ENCODE results near the gene CC2D1B.
"Not testable (repeated sequence)": the region's sequence is repeated elsewhere in the genome, so short reads cannot be mapped to it uniquely, and the experiment has no call there.

The CC2D1B gene, protein sequence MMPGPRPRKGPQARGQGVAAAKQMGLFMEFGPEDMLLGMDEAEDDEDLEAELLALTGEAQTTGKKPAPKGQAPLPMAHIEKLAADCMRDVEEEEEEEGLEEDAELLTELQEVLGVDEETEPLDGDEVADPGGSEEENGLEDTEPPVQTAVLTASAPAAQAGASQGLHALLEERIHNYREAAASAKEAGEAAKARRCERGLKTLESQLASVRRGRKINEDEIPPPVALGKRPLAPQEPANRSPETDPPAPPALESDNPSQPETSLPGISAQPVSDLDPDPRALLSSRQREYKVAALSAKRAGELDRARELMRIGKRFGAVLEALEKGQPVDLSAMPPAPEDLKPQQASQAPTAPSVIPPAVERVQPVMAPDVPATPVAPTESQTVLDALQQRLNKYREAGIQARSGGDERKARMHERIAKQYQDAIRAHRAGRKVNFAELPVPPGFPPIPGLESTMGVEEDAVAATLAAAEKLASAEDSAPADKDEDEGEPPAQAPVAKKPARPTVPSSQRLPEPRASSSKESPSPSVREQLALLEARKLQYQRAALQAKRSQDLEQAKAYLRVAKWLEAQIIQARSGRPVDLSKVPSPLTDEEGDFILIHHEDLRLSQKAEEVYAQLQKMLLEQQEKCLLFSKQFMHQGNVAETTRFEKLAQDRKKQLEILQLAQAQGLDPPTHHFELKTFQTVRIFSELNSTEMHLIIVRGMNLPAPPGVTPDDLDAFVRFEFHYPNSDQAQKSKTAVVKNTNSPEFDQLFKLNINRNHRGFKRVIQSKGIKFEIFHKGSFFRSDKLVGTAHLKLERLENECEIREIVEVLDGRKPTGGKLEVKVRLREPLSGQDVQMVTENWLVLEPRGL

DNA sequence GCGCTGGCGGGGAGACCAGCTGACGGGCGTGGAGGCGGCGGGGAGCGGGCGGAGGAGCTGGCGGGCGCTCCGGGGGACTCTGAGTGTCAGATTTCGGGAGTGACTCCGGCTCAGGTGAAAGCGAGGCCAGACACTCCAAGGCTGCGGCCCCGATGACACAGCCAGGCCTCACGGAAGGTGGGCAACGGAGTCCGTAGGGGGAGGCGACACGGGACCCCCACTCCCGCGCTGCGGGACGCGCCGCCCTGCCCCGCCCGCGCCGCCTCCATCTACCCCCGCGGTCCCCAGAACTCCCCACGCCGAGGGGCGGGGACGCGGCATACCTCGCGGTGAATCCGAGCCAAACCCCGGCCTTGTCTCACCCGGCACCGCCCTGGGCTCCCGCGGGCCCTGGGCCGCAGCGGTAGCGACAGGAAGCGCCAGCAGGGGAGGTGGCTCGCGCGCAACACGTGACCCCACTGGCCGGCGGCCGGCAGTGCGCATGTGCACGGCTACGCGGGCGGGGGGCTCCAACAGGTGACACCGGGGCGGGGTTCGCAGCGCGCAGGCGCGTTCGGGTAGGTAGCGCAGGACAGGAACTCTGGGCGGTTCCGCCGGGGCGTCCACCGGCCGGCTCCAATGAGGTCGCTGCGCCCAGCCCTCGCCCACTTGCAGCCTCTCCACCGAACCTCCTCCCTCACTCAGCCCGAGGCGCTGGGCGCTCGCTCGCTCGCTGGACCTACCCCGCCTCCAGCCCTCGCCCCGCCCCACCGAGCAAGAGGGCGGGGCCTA is at the start of gene CC2D1B:
CC2D1B (minus strand) TSS at position 460 of the 771 bp plus-strand sequence. CDS start 1,585 bp downstream, outside the sequence.
- DNase-seq, result peak; percentile 100

DNA sequence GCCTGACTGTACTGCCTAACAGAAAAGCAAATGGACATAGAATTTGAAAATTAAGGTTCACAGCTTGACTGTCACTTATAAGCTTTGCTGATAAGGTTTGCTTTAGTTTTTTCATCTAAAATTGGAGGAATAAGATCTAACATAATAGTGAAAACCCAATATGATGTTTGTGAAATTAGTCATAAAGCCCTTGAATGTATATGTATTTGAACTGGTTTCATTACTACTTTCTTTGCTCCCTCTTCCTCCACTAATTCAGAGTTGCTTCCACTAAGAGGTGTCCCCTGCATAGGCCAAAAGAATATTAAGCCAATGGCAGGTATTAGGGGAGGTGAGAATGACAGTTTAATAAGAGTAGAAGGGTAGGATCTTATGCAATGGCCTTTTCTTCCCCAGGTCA is 48.9 kb upstream of the CC2D1B start:
- no peak for DNase-seq

DNA sequence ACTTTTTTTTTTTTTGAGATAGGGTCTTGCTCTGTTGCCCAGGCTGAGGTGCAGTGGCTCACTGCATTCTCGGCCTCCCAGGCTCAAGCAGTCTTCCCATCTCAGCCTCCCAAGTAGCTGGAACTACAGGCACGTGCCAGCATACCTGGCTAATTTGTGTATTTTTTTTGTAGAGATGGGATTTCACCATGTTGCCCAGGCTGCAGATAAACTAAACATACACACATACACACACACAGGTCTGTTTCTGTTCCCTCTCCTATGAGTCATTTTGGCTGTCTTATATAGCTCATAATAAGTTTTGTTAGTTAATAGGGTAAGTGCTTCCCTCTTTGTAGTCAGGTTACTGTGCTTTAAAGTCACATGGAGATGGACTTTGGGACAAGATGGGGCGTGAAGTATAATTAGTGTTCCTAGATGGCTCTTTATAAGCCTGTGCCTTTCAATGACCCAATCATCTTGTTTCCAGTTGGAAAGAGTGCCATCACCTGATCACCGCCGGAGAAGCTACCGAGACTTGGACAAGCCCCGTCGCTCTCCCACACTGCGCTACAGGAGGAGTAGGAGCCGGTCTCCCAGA is 47.5 kb upstream of the CC2D1B start:
- DNase-seq, result no peak

DNA sequence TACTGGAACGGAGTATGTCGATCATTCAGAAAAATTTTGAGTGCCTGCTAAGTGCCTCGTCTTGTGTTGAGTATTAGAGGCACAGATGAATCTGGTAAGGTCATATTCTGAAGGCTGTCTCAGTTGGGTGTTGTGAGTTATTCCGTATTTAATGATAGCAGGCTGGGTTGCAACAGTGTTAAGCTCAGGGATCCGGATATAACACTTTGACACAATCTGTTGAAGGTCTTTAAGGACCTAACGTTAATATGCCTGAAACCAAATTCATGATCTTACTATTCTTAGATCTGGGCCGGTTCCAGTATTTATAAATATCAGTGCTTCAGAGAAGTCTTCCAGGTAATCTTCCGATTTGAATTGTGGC is 39.0 kb upstream of the CC2D1B start:
- no peak for DNase-seq

DNA sequence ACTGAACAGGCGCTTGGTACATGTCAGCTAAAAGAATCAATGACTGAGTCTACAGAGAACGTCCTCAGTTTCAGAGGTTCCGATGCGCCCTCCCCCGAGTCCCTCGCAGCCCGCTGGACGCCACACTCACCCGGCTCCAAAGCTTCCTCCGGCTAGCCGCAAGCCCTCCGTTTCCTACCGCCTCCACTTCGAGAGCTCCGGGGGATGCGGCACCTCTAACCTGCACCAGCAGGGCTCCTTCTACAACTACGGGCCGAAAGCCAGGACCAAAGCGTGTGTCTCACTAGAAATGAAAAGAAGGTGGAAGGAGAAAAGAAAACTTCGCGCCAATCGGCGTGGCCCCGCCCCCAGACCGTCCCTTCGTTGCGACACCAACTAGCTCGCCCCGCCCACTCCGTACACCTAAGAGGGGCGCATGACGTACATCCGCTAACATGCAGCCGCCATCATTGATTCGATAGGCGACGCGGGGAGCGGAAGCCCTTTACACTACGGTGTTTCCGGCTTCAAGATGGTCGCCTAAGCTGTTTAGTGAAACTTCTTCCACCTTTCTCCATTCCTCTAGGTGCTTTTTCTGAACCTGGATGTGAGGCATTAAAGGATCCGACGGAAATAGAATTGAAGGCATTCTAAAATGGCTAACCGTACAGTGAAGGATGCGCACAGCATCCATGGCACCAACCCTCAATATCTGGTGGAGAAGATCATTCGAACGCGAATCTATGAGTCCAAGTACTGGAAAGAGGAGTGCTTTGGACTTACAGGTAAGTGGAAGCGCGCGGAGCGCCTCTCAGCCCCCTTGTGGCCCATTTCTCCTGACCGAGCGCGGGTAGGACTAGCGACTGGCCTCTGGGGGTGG is 38.3 kb upstream of the CC2D1B start, which contains the start of the genes ORC1 and PRPF38A:
ORC1 (minus strand) TSS at position 308 of the 859 bp plus-strand sequence. CDS start 2,200 bp downstream, outside the sequence.
PRPF38A (plus strand) TSS at position 487 of the 859 bp plus-strand sequence; CDS start at position 635, 148 bp downstream.
- DNase-seq, result peak; percentile 92

DNA sequence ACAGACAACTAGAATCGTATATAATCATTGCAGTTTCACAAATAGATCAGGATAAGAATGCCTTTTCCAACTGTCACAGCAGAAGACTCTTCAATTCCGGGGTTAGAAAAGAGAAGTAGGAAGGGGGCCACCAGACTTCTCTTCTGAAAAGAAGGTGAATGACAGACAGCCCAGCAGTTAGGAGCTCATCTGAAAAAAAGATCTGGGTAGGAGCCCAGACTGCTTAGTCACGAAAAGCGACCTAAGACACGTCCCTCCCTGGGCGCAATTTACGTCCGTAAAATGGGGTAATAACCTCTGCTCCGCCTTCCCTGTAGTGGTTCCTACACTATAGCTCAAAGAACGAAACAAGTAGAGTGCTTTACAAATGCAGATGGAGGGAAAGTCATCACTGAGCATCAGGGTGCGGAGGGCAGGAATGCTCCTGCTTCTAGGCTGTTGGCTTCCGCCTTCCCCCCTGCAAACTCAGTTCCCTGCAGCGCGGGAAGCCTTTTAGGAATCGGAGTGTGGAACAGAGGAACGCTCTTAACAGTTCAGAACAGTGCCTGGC is 37.6 kb upstream of the CC2D1B start:
- peak; percentile 52 for DNase-seq

DNA sequence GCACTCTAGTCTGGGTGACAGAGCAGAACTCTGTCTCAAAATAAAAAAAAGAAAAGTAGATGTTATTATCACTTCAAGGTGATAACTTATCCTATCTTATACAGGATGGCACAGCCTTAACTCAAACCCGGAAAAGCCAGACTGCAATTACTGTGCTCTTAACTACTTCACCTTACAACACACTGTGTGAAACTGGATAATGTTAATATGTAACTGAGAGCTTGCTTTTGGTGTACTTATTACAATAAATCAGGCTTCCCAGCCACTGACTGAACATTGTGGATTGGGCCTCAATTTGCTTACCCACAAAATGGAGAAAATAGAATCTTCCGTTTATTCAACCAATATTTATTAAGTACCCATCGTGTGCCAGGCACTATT is 36.8 kb upstream of the CC2D1B start:
- no peak for DNase-seq

DNA sequence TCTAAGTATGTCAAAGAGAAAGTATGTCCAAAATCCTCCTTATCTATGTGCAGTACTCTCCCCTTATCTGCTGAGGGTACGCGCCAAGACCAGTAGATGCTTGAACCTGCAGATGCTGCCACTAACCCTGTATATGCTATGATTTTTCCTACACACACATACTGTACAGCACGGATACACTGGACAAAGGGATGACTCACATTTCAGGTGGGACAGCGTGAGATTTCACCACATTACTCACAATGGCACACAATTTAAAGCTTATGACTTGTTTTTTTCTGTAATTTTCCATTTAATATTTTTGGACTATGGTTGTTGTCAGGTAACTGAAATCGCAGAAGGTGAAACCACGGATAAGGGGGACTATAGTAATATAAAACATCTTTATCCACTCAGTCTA is 34.1 kb upstream of the CC2D1B start:
- no peak for DNase-seq

DNA sequence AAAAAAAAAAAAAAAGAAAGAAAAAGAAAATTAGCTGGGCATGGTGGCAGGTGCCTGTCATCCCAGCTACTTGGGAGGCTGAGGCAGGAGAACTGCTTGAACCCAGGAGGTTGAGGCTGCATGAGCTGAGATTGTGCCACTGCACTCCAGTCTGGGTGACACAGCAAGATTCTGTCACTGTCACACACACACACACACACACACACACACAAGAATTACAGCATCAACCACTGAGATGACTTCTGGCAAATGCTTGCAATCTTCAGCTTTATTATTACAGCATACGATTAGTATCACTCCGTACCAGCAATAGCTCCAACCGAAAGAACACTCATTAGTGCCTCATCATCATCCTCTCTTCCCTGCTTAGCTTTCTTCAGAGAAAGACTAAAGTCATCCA is 33.6 kb upstream of the CC2D1B start:
- no peak for DNase-seq

DNA sequence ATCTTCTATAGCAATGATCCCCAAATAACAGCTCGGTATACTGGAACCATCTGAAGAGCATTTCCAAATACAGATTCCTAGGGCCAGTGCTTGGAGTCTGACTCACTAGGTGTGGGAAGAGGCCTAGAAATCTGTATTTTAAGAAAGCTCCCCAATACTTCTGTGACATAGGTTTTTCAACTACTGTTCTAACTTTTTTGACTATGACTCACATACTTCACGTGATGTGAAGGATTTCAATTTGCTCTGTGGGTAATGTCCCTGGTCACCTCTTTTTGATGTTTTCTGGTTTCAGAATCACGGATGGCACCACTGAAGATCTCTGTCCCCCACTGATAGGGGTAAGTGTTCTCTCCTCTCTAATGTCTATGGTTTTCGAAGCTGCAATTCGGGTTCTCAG is 27.2 kb upstream of the CC2D1B start:
- no peak for DNase-seq

DNA sequence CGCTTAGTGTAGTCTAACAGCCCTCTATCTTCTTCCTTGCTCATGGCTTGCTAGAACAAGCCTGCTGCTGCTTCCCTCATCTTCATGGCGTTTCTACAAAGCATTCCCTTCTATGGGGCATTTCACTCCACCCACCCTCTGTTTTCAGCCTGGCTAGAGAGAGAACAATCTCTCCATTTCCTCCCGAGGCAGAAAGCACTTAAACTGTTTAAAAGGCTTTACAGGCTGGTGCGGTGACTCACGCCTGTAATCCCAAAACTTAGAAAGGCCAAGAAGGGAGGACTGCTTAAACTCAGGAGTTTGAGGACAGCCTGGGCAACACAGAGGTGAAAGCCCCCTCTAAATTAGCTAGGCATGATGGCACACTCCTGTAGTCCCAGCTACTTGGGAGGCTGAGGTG is 20.5 kb upstream of the CC2D1B start:
- no peak for DNase-seq

DNA sequence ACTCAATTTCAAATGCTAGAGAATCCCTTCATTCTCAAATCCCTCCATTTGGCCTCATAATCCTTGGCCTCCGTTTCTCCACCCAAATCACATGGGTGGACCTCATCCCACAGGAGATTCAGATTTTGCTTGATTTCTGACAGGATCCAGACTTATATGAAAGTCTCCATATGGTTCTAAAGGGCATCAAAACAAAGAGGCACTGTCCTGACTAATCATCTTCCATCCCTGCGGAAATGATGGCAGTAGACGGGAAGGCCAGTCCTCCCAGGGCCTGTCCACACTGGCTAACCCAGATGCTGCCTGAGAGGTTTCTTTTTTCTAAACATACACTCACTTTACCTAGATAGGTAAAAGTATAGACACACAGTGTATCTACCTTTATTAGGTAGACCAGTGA is 19.4 kb upstream of the CC2D1B start:
- no peak for DNase-seq

DNA sequence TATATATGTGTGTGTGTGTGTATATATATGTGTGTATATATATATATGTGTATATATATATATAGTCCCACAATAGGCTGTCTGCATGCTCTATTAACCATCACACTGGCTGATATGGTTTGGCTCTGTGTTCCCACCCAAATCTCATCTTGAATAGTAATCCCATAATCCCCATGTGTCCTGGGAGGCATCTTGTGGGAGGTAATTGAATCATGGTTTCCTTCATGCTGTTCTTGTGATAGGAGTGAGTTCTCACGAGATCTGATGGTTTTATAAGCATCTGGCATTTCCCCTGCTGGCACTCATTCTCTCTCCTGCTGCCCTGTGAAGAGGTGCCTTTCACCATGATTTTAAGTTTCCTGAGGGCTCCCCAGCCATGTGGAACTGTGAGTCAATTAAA is 3.8 kb upstream of the CC2D1B start:
- not testable (repeated sequence) for DNase-seq

DNA sequence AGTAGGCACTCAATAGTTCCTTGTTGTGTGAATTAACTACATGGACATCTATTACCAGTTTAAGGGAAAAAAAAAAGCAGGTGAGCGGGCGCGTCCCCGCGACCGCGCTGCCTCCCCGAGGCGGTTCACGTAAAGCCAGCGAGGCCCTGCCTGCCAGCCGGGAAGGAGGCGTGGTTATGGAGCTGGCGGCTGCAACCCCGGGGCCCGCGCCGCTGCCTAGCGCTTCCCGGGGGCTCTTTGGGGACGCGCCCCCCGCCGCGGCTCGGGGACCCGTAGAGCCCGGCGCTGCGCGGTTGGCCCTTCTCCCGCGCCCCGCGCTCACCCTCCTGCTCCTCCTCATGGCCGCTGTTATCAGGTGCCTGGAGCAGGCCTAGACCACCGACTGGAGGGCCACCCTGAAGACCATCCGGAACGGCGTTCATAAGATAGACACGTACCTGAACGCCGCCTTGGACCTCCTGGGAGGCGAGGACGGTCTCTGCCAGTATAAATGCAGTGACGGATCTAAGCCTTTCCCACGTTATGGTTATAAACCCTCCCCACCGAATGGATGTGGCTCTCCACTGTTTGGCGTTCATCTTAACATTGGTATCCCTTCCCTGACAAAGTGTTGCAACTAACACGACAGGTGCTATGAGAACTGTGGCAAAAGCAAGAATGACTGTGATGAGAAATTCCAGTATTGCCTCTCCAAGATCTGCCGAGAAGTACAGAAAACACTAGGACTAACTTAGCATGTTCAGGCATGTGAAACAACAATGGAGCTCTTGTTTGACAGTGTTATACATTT is 2.6 kb upstream of the CC2D1B start:
- DNase-seq, result no peak

DNA sequence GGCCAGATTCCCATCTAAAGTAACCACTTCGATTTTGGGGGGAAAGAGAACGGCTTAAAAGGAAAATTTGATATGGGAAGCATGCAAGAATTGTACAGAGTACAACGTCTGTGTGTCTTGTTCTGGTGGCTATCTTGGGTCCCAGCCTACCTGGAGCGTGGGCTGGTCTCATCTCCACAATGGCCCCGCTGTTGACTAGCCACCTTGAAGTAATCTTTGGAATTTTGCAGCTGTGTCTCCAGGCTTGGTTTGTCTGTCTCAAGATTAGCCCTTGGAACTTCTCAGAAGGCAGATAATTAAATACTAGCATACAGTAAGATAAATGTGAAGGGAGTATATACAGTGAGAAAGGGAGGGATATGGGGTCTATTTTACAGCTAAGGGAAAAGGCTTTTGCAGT is 1.3 kb upstream of the CC2D1B start:
- no peak for DNase-seq

DNA sequence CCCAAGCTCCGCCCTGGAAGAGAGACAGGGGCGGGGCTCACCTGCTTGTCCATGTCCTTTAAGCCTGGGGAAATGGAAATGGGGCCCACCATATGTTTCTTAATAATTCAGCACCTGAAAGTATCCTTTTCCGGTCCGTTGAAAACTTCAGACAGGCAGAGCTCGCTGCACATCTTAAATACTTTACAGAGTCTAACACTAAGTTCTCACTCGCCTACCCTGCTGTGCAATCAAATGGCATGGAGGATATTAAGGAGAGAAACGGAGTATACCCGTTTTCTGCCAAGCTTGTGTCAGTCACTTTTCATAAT is 467 bp upstream of the CC2D1B start:
- DNase-seq, result no peak

DNA sequence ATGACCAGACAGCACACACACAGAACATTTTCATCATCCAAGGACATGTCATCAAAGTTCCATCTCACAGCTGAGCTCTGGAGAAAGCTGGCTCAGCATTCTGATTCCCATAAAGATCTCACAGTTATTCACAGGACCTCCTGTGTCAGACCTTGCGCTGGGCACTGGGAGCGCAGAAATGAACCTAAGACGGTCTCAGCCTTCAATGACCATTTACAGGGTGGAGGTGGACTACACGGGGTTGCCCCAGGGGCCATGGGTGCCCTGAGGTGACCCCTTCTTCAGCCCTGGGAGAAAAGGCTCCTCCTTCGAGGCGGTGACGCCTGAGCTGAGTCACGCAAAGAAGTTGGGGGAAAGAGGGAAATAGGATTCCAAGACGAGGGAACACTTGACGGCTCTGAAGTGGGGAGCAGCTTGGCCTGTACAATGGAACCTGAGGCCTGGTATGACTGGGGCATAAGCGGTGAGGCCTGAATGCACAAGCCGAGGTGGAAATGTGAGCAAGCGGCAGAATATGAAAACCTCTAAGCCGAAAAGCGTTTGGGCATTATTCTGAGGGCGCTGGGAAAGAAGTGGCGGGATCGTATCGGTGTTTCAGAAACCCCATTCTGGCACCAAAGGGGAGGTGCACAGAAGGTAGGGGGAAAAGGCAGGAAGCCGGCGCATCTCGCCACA is 797 bp downstream of the CC2D1B start:
- DNase-seq, result no peak

DNA sequence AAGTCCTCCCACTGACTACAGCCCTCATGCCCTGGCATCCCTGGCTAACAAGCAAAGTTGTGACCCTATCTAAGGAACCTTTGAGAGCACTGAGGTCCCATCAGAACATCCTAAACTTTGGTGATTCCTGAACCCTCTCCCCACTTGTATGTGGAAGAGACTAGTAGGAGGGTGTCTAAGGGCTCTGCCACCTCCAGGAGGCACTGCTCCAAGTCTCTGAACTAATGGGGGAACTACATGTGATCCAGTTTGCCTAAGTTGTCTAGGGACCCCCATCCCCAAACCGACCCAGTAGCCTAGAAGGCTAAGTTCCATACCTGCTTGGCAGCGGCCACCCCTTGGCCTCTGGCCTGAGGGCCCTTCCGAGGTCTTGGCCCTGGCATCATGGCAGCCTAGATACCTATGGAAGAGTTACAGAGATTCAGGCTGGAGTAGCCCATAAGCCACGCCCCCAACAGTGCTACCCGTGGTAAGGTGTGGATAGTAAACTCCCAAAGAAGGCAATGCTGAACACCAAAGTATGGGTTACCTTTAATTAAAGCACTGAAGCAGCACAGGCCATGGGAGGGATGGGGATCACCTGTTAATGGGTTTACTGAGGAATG is 1.7 kb downstream of the CC2D1B start:
- no peak for DNase-seq

DNA sequence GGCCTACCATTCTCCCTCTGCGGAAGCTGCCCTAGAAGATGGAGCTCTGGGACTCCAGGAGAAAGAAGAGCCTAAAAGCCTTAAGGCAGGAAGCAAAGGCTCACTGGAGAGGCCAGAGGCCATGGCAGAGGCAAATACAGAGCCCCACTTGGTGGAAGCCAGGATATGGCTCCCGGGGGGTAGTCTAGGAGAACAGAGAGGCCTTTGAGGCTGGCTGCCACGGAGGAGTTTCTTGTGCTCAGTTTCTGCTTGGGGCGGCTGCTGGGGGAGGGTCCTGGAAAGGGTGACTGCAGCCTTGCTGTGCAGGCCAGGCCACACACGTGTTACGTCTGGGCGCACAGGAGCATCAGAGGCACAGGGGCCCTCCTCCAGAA is 5.4 kb downstream of the CC2D1B start:
- no peak for DNase-seq
